ENCODE data around the gene TMEM132D. TPM values are rescaled to one million over a fixed set of nuclear protein-coding genes. Genes with fewer than 3 reads are reported as not detected.

The TMEM132D gene
- total RNA-seq, 1 experiment from 2014 or later, result not detected

GRCh38 chr12:129877411-129877810 lies 26.4 kb downstream of the TMEM132D start:
- Histone ChIP-seq H3K4me1 (ENCODE audit: control insufficient read depth, insufficient read depth, low read length) (no peaks in the 10 kb centered on the region), H3K27me3 (ENCODE audit: control insufficient read depth, insufficient read depth, low read length) (no peaks in the 10 kb centered on the region), H3K27ac (ENCODE audit: low read length) (no peak overlapping the region), H3K4me3 (ENCODE audit: low read depth in 2 of 2, low read length in 2 of 2) (no peak overlapping the region), H3K9me3 (ENCODE audit: control insufficient read depth, insufficient read depth, low read depth, low read length) (no peaks in the 10 kb centered on the region), H3K36me3 (ENCODE audit: control insufficient read depth, insufficient read depth, low read length) (no peaks in the 10 kb centered on the region)
- POLR2A ChIA-PET, result no interaction called here
- no TSS peak for BruUV-seq (replicated peaks)
- no peak for TF ChIP-seq TCF7L2 (IDR thresholded peaks at IDR 0.05; ENCODE audit: low read depth, low read length)
- TF ChIP-seq, protein P1, sequence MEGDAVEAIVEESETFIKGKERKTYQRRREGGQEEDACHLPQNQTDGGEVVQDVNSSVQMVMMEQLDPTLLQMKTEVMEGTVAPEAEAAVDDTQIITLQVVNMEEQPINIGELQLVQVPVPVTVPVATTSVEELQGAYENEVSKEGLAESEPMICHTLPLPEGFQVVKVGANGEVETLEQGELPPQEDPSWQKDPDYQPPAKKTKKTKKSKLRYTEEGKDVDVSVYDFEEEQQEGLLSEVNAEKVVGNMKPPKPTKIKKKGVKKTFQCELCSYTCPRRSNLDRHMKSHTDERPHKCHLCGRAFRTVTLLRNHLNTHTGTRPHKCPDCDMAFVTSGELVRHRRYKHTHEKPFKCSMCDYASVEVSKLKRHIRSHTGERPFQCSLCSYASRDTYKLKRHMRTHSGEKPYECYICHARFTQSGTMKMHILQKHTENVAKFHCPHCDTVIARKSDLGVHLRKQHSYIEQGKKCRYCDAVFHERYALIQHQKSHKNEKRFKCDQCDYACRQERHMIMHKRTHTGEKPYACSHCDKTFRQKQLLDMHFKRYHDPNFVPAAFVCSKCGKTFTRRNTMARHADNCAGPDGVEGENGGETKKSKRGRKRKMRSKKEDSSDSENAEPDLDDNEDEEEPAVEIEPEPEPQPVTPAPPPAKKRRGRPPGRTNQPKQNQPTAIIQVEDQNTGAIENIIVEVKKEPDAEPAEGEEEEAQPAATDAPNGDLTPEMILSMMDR (IDR thresholded peaks at IDR 0.05), result no peak
- TF ChIP-seq SIN3A (IDR thresholded peaks at IDR 0.05; ENCODE audit: borderline replicate concordance, insufficient read depth, low read depth, low read length), result no peak
- TF ChIP-seq, protein P2, sequence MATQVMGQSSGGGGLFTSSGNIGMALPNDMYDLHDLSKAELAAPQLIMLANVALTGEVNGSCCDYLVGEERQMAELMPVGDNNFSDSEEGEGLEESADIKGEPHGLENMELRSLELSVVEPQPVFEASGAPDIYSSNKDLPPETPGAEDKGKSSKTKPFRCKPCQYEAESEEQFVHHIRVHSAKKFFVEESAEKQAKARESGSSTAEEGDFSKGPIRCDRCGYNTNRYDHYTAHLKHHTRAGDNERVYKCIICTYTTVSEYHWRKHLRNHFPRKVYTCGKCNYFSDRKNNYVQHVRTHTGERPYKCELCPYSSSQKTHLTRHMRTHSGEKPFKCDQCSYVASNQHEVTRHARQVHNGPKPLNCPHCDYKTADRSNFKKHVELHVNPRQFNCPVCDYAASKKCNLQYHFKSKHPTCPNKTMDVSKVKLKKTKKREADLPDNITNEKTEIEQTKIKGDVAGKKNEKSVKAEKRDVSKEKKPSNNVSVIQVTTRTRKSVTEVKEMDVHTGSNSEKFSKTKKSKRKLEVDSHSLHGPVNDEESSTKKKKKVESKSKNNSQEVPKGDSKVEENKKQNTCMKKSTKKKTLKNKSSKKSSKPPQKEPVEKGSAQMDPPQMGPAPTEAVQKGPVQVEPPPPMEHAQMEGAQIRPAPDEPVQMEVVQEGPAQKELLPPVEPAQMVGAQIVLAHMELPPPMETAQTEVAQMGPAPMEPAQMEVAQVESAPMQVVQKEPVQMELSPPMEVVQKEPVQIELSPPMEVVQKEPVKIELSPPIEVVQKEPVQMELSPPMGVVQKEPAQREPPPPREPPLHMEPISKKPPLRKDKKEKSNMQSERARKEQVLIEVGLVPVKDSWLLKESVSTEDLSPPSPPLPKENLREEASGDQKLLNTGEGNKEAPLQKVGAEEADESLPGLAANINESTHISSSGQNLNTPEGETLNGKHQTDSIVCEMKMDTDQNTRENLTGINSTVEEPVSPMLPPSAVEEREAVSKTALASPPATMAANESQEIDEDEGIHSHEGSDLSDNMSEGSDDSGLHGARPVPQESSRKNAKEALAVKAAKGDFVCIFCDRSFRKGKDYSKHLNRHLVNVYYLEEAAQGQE (IDR thresholded peaks at IDR 0.05; ENCODE audit: insufficient read depth in 1 of 2, low read depth in 2 of 2, low read length in 1 of 2), result no peak
- no peak for TF ChIP-seq POLR2AphosphoS5 (IDR thresholded peaks at IDR 0.05; ENCODE audit: low read depth, low read length)
- intact Hi-C loops (cut with micrococcal nuclease; ENCODE audit: unreplicated experiment), result no loop called here
- ATAC-seq (no peak), DNase-seq (ENCODE audit: low read depth, low spot score) (no peak)
- in situ Hi-C loops (cut with HindIII; ENCODE audit: low pct_unique_long_range_greater_than_20kb, low sequenced_read_pairs), result no loop called here
- CTCF ChIA-PET, result no interaction called here

DNA sequence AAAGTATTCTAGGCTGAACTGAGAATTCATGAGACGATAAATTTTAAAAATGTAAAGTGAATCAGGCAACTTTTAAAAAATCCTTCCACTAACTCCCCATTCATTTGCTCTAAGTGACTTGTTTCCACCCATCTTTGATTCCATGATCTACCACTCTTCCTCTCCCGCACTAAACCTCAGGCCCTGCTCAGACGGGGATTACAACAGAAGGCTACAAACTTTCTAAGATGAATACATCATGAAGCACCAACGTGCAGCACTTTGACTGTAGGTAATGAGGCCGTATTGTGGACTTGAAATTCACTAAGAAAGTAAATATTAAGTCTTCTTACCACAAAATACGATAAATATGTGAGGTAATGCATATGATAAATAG lies 30.0 kb downstream of the TMEM132D start:
- no peak for ATAC-seq
- ChIA-PET POLR2A (no interaction called here), CTCF (no interaction called here)
- no TSS peak for BruUV-seq (replicated peaks)
- Histone ChIP-seq H3K36me3 (ENCODE audit: control insufficient read depth, insufficient read depth, low read length) (no peaks in the 10 kb centered on the region), H3K27me3 (ENCODE audit: control insufficient read depth, insufficient read depth, low read length) (no peaks in the 10 kb centered on the region), H3K27ac (ENCODE audit: low read length) (no peak overlapping the region), H3K9me3 (ENCODE audit: control insufficient read depth, insufficient read depth, low read depth, low read length) (no peaks in the 10 kb centered on the region), H3K4me3 (ENCODE audit: low read depth in 2 of 2, low read length in 2 of 2) (no peak overlapping the region), H3K4me1 (ENCODE audit: control insufficient read depth, insufficient read depth, low read length) (no peaks in the 10 kb centered on the region)
- TF ChIP-seq, protein P2 (IDR thresholded peaks at IDR 0.05; ENCODE audit: insufficient read depth in 1 of 2, low read depth in 2 of 2, low read length in 1 of 2), result no peak
- TF ChIP-seq TCF7L2 (IDR thresholded peaks at IDR 0.05; ENCODE audit: low read depth, low read length) (no peak), SIN3A (IDR thresholded peaks at IDR 0.05; ENCODE audit: borderline replicate concordance, insufficient read depth, low read depth, low read length) (no peak), POLR2AphosphoS5 (IDR thresholded peaks at IDR 0.05; ENCODE audit: low read depth, low read length) (no peak)
- TF ChIP-seq, protein P1 (IDR thresholded peaks at IDR 0.05), result no peak
- intact Hi-C loops (cut with micrococcal nuclease; ENCODE audit: unreplicated experiment) (no loop called here), in situ Hi-C loops (cut with HindIII; ENCODE audit: low pct_unique_long_range_greater_than_20kb, low sequenced_read_pairs) (no loop called here)
- no peak for DNase-seq (ENCODE audit: low read depth, low spot score)
